KOPT-K1 (cell line): Measurements from ENCODE around the gene QDPR.
"Not testable (repeated sequence)": the region's sequence is repeated elsewhere in the genome, so short reads cannot be mapped to it uniquely, and the experiment has no call there.

Source experiments
- H3K27ac ChIP-seq: fragments of 200-600 bp; sonication (generic); 2 replicates; pipeline ENCODE4 v1.5.1; 2016; ENCODE audit warnings: antibody characterized with exemption, mild to moderate bottlenecking, low read depth, low read length; ENCODE audit not compliant: poor library complexity, severe bottlenecking
- H3K36me3 ChIP-seq: fragments of 200-600 bp; sonication (generic); 2 replicates; pipeline ENCODE4 v1.5.1; 2017; ENCODE audit warnings: antibody characterized with exemption, mild to moderate bottlenecking, low read length, moderate library complexity; ENCODE audit not compliant: insufficient read depth
- H3K9me3 ChIP-seq: fragments of 200-600 bp; sonication (generic); 2 replicates; pipeline ENCODE4 v1.5.1; 2017; ENCODE audit warnings: antibody characterized with exemption, low read length, mild to moderate bottlenecking; ENCODE audit not compliant: insufficient read depth, poor library complexity, severe bottlenecking

The QDPR gene

DNA sequence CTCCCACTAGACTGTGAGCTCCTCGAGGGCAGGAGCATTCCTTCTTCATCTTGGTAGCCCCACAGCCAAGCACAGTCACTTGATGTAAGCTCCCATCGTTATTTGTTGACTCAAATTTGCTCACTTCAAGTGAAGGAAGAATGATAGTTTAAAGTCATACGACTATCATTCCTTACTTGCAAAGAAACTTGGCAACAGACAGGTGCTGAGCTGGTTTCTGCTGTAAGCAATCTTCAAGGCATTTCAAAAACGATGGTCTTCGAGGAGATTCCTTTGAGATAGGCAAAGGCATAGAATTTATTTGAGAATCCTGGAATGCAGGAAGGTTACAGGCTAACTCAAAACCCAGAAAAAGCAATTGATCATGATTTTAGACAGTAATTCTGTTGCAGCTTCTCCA lies 64.8 kb downstream of the QDPR start:
- no peaks in the 10 kb centered on the region for H3K36me3 ChIP-seq
- H3K27ac ChIP-seq = no peak overlapping the region
- H3K9me3 ChIP-seq = no peaks in the 10 kb centered on the region

DNA sequence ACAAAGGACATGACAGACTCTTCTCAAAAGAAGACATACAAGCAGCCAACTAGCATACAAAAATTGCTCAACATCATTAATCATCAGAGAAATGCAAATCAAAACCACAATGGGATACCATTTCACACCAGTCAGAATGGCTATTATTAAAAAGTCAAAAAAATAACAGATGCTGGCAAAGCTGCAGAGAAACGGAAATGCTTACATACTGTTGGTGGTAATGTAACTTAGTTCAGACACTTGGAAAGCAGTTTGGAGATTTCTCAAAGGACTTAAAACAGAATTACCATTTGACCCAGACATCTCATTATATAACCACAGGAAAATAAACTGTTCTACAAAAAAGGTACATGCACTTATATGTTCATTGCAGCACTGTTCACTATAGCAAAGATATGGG lies 69.4 kb downstream of the QDPR start:
- not testable (repeated sequence) for H3K27ac ChIP-seq, H3K36me3 ChIP-seq, H3K9me3 ChIP-seq

DNA sequence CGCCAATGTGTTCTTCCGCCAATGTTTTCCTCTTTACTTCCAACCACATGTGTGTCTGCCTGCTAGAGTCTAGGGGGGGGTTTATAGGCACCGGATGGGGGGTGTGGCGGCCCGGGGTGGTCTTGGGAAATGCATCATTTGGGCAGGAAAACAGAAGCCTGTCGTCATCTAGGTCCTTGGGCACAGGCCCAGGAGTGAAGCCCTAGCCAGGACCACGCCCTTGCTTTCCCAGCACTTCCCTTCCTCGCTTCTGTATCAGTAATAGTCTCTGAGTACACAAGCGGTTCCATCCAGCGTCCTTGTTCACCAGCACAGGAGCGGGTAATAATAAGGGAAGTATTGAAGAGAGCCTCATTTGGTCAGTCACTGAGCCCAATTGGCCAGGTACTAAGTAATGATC lies 74.5 kb downstream of the QDPR start:
- H3K27ac ChIP-seq = no peak overlapping the region
- no peaks in the 10 kb centered on the region for H3K9me3 ChIP-seq
- no peaks in the 10 kb centered on the region for H3K36me3 ChIP-seq

DNA sequence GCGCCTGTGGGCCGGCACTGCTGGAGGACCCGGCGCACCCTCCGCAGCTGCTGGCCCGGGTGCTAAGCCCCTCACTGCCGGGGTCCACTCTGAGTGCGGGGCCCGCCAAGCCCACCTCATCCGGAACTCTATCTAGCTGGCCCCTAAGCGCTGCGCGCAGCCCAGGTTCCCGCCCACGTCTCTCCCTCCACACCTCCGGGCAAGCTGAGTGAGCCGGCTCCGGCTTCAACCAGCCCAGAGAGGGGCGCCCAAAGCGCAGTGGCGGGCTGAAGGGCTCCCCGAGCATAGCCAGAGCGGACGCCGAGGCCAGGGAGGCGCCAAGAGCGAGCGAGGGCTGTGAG lies 75.2 kb downstream of the QDPR start:
- H3K9me3 ChIP-seq = no peaks in the 10 kb centered on the region
- no peaks in the 10 kb centered on the region for H3K36me3 ChIP-seq
- no peak overlapping the region for H3K27ac ChIP-seq
